GM12864 (cell line): ENCODE measurements around the gene SLF2.

Source experiments
- DNase-seq: peaks from one replicate; pipeline ENCODE4 v3.0.0-alpha.2; 2011; ENCODE audit warnings: low read depth
- H3K4me3 ChIP-seq: 2 replicates; pipeline ENCODE4 v1.5.1; 2011; ENCODE audit warnings: mild to moderate bottlenecking, low read depth, low read length, control low read depth
- TF ChIP-seq, protein P1 (sequence below): IDR thresholded peaks from 2 replicates; pipeline ENCODE4 v1.5.1; 2011; ENCODE audit warnings: low read depth, mild to moderate bottlenecking, moderate library complexity, low read length, control low read depth, inconsistent platforms; ENCODE audit errors: missing control alignments

SLF2 gene

GRCh38 chr10:100984672-100985177, 72.0 kb downstream of the SLF2 start:
- no peak for DNase-seq
- TF ChIP-seq, protein P1, sequence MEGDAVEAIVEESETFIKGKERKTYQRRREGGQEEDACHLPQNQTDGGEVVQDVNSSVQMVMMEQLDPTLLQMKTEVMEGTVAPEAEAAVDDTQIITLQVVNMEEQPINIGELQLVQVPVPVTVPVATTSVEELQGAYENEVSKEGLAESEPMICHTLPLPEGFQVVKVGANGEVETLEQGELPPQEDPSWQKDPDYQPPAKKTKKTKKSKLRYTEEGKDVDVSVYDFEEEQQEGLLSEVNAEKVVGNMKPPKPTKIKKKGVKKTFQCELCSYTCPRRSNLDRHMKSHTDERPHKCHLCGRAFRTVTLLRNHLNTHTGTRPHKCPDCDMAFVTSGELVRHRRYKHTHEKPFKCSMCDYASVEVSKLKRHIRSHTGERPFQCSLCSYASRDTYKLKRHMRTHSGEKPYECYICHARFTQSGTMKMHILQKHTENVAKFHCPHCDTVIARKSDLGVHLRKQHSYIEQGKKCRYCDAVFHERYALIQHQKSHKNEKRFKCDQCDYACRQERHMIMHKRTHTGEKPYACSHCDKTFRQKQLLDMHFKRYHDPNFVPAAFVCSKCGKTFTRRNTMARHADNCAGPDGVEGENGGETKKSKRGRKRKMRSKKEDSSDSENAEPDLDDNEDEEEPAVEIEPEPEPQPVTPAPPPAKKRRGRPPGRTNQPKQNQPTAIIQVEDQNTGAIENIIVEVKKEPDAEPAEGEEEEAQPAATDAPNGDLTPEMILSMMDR, result no peak

DNA sequence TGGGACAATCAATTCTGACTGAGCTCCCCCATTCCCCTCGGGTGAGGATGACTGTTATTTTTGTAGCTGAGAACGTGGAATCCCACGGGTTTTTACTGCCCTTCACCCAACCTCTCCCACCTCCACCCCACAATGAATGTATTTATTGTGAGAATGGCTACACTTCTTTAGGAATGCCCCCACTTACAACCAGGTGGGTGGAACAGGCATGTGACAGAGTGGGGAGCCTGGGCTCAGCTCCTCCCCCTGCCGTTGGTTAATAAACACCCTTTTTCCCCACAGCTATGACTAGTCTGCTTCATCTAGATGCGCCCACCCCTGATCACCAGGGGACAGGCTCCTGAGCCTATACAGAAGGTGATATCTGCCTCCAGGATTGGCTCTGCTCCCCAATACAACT, 72.6 kb downstream of the SLF2 start:
- DNase-seq, result no peak
- H3K4me3 ChIP-seq, result no peak overlapping the region
- TF ChIP-seq, protein P1, result no peak

More at GRCh38 chr10:100984672-100985177, 72.0 kb downstream of the SLF2 start:
- H3K4me3 ChIP-seq, result no peak overlapping the region

GRCh38 chr10:100986623-100986951, 73.8 kb downstream of the SLF2 start:
- H3K4me3 ChIP-seq, result peak overlapping the region; percentile 81
- TF ChIP-seq, protein P1, result no peak
- no peak for DNase-seq

DNA sequence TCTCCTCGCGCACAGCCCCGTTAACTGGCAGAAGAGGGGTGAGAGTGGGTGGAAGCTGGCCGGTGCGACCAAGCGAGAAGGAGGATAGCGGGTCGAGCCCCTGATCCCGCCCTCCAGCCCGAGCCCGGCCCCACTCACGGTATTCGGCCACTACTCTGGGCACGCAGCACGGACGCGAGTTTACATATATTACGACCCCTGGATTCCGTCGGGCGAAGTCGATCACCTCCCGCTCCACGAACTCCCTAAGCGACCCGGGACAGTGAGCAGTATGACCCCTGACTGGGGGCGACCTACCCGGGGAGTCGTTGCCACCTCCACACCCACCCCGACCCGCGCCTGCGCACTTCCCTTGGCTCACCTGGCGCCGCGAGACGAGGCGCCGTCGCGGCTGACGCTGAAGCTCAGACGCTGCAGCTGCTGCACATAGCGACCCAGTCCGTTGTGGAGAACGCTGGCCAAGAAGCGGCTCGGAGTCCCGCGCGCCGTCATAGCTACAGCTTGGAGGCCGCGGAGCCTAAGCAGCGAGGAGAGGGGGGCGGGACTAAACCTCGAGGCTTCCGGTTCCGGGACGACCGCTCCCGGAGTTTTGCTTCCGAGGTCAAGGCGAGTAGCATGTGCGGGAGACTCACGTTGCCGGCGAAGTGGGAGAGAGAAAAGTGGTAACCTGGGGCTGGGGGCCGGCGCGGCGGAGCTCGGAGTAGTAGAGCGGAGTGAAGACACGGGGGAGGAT, 74.4 kb downstream of the SLF2 start, which contains the start of the genes MRPL43 and TWNK:
MRPL43 (minus strand) TSS at position 546 of the 733 bp plus-strand sequence; CDS start at position 492, 54 bp downstream.
TWNK (plus strand) TSS at position 592 of the 733 bp plus-strand sequence. CDS start 668 bp downstream, outside the sequence.
- TF ChIP-seq, protein P1, result no peak
- DNase-seq, result no peak
- peak within 1 kb of the TSS; percentile 81 for H3K4me3 ChIP-seq

DNA sequence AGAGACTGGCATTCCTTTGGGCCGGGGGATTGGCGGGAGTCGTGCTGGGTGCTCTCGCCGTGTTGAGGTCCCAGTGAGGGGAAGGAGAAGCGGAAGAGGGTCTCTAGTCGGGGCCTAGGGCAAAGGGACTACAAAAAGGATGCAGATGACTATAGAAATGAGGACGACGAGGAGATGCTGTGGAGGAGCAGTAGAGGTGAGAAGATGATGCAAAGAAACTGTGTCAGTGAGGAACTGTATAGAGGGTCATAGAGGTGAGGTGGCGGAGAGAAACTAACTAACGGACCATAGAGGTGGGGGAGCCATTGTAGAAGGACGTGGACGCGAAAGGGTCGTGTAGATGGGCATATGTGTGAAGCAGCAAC, 74.9 kb downstream of the SLF2 start:
- H3K4me3 ChIP-seq, result peak overlapping the region; percentile 81
- TF ChIP-seq, protein P1, result no peak
- no peak for DNase-seq

DNA sequence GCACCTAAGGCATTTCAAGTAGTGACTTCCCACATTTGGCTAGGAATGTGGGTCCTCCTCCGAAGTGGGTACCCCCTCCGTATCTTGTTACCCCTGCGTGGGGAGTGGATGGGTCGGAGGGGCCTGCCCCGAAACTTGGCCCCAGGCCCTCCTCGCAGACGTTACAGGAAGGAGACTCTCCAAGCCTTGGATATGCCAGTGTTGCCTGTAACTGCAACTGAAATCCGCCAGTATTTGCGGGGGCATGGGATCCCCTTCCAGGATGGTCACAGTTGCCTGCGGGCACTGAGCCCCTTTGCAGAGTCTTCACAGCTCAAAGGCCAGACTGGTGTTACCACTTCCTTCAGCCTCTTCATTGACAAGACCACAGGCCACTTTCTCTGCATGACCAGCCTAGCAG, 75.4 kb downstream of the SLF2 start:
- H3K4me3 ChIP-seq, result peak overlapping the region; percentile 81
- no peak for DNase-seq
- TF ChIP-seq, protein P1, result no peak

DNA sequence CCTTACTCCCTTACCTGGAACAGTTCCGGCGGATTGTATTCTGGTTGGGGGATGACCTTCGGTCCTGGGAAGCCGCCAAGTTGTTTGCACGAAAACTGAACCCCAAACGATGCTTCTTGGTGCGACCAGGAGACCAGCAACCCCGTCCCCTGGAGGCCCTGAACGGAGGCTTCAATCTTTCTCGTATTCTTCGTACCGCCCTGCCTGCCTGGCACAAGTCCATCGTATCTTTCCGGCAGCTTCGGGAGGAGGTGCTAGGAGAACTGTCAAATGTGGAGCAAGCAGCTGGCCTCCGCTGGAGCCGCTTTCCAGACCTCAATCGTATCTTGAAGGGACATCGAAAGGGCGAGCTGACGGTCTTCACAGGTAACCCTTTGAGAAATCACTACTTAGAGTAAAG, 76.3 kb downstream of the SLF2 start:
- DNase-seq, result no peak
- no peak overlapping the region for H3K4me3 ChIP-seq
- TF ChIP-seq, protein P1, result no peak
